Osteocyte (in vitro differentiated cells): ENCODE results near the gene TWSG1. TPM values are rescaled to one million over a fixed set of nuclear protein-coding genes. Genes with fewer than 3 reads are reported as not detected.

Experiments used
- DNase-seq: peaks from one replicate; pipeline ENCODE4 v3.0.0; 2021; ENCODE audit warnings: mixed read lengths; ENCODE audit not compliant: unreplicated experiment; ENCODE audit errors: extremely low spot score
- H3K27ac Mint-ChIP-seq: one replicate; pipeline ENCODE4 v1.8.0; 2021; ENCODE audit warnings: mild to moderate bottlenecking, mixed read lengths; ENCODE audit not compliant: unreplicated experiment
- H3K27me3 Mint-ChIP-seq: one replicate; pipeline ENCODE4 v1.8.0; 2021; ENCODE audit warnings: mixed read lengths; ENCODE audit not compliant: unreplicated experiment
- H3K36me3 Mint-ChIP-seq: one replicate; pipeline ENCODE4 v1.8.0; 2021; ENCODE audit warnings: mixed read lengths; ENCODE audit not compliant: unreplicated experiment
- H3K4me1 Mint-ChIP-seq: one replicate; pipeline ENCODE4 v1.8.0; 2021; ENCODE audit warnings: mixed read lengths; ENCODE audit not compliant: unreplicated experiment
- H3K4me3 Mint-ChIP-seq: one replicate; pipeline ENCODE4 v1.8.0; 2021; ENCODE audit warnings: mild to moderate bottlenecking, moderate library complexity, mixed read lengths; ENCODE audit not compliant: unreplicated experiment
- H3K9me3 Mint-ChIP-seq: one replicate; pipeline ENCODE4 v1.8.0; 2021; ENCODE audit warnings: mixed read lengths; ENCODE audit not compliant: unreplicated experiment
- total RNA-seq: library from RNA; stranded (reverse); gene quantifications from 2 replicates; pipeline ENCODE4 v1.2.1, GENCODE V29; 2021
- TF ChIP-seq, protein P1 (sequence below): fragments of 200-600 bp; sonication (generic); IDR thresholded peaks from 2 replicates; pipeline ENCODE4 v1.5.0; 2021; ENCODE audit warnings: antibody characterized with exemption, mild to moderate bottlenecking, moderate library complexity

TWSG1 gene
- total RNA-seq, 1 donor from 2014 or later, result 69.8 TPM

GRCh38 chr18:9292047-9292446 is 42.5 kb upstream of the TWSG1 start:
- Mint-ChIP-seq H3K27ac (no peak overlapping the region), H3K27me3 (no peaks in the 10 kb centered on the region)

GRCh38 chr18:9293948-9294347 is 40.6 kb upstream of the TWSG1 start:
- Mint-ChIP-seq H3K4me3 (no peak overlapping the region), H3K4me1 (peaks cover 4% of the 10 kb centered on the region), H3K9me3 (peaks cover 12% of the 10 kb centered on the region), H3K27ac (no peak overlapping the region), H3K36me3 (peaks cover 9% of the 10 kb centered on the region), H3K27me3 (no peaks in the 10 kb centered on the region)
- no peak for DNase-seq
- TF ChIP-seq, protein P1, sequence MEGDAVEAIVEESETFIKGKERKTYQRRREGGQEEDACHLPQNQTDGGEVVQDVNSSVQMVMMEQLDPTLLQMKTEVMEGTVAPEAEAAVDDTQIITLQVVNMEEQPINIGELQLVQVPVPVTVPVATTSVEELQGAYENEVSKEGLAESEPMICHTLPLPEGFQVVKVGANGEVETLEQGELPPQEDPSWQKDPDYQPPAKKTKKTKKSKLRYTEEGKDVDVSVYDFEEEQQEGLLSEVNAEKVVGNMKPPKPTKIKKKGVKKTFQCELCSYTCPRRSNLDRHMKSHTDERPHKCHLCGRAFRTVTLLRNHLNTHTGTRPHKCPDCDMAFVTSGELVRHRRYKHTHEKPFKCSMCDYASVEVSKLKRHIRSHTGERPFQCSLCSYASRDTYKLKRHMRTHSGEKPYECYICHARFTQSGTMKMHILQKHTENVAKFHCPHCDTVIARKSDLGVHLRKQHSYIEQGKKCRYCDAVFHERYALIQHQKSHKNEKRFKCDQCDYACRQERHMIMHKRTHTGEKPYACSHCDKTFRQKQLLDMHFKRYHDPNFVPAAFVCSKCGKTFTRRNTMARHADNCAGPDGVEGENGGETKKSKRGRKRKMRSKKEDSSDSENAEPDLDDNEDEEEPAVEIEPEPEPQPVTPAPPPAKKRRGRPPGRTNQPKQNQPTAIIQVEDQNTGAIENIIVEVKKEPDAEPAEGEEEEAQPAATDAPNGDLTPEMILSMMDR, result no peak

More at GRCh38 chr18:9292047-9292446, 42.5 kb upstream of the TWSG1 start:
- H3K9me3 Mint-ChIP-seq, result peaks cover 13% of the 10 kb centered on the region
- TF ChIP-seq, protein P1, result no peak
- no peak overlapping the region for H3K4me3 Mint-ChIP-seq
- DNase-seq, result no peak
- H3K36me3 Mint-ChIP-seq, result peaks cover 8% of the 10 kb centered on the region
- H3K4me1 Mint-ChIP-seq, result peaks cover 6% of the 10 kb centered on the region

DNA sequence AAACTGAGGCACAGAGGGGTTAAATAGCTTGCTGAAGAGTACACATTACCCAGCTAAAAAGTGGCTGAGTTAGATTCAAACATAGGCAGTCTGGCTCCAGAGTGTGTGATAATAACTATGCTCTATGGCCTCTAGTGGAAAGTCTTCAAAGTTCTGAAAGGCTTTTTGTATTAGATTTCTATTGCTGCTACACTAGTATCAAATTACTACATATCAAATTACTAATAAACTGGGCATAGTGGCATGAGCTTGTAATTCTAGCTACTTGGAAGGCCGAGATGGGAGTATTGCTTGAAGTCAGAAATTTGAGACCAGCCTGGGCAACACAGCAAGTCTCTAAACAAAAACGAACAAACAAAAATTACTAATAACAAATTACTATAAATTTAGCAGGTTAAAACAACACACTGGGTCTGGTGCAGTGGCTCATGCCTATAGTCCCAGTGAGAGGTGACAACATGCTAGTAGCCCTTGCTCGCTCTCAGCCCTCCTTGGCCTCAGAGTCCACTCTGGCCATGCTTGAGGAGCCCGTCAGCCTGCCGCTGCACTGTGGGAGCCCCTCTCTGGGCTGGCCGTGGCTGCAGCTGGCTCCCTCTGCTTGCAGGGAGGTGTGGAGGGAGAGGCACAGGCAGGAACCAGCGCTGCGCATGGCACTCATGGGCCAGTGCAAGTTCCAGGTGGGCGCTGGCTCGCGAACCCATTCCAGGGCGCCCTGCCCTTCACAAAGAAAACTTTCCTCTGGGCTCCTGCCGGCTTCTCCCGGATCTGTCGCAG is 38.2 kb upstream of the TWSG1 start:
- peaks cover 10% of the 10 kb centered on the region for H3K36me3 Mint-ChIP-seq

DNA sequence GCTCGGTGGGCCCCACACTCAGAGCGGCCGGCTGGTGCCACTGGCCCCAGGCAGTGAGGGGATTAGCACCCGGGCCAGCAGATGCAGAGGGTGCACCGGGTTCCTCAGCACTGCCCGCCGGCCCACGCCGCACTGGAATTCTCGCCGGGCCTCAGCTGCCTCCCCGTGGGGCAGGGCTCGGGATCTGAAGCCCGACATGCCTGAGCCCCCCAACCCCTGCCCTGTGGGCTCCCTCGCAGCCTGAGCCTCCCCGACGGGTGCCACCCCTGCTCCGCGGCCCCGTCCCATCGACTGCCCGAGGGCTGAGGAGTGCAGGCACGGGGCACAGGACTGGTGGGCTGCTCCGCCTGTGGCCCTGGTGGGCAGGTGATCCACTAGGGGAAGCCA is 37.6 kb upstream of the TWSG1 start:
- no peak for DNase-seq
- Mint-ChIP-seq H3K4me1 (no peaks in the 10 kb centered on the region), H3K9me3 (peaks cover 12% of the 10 kb centered on the region)

More for the DNA sequence above, 38.2 kb upstream of the TWSG1 start:
- H3K4me3 Mint-ChIP-seq, result no peak overlapping the region
- H3K27me3 Mint-ChIP-seq, result no peaks in the 10 kb centered on the region
- H3K9me3 Mint-ChIP-seq, result peaks cover 12% of the 10 kb centered on the region
- H3K4me1 Mint-ChIP-seq, result no peaks in the 10 kb centered on the region
- no peak overlapping the region for H3K27ac Mint-ChIP-seq
- DNase-seq, result no peak
- TF ChIP-seq, protein P1, result no peak

More for the DNA sequence above, 37.6 kb upstream of the TWSG1 start:
- Mint-ChIP-seq H3K27ac (no peak overlapping the region), H3K4me3 (no peak overlapping the region), H3K27me3 (no peaks in the 10 kb centered on the region), H3K36me3 (peaks cover 10% of the 10 kb centered on the region)
- TF ChIP-seq, protein P1, result no peak
